Measurements from ENCODE around the gene EHMT2. TPM values are rescaled to one million over a fixed set of nuclear protein-coding genes. Genes with fewer than 3 reads are reported as not detected.
A peak's percentile ranks its signal among the peaks of the same experiment; 100 is the strongest.
"Not testable (repeated sequence)": the region's sequence is repeated elsewhere in the genome, so short reads cannot be mapped to it uniquely, and the experiment has no call there.

The EHMT2 gene
- total RNA-seq, 1 donor from 2014 or later = 73.5 TPM

GRCh38 chr6:31862344-31863235 lies 34.9 kb downstream of the EHMT2 start, which contains the start of gene NEU1:
NEU1 (minus strand) TSS chr6:31862821; CDS start chr6:31862776, 45 bp downstream.
- intact Hi-C loops (cut with micrococcal nuclease) = loop anchor here (1.0 to 10.0 kb wide), 8 partner anchors 28 to 1408 kb away; partner anchors contain the start of genes ABHD16A, ATP6V1G2, DDX39B and EHMT2
- no peaks in the 10 kb centered on the region for H3K9me3 Mint-ChIP-seq
- H3K27ac Mint-ChIP-seq = peak within 1 kb of the TSS; percentile 91
- H3K27me3 Mint-ChIP-seq = peaks cover 3% of the 10 kb centered on the region
- peak; percentile 100 for DNase-seq
- peaks cover 21% of the 10 kb centered on the region for H3K4me1 Mint-ChIP-seq
- H3K36me3 Mint-ChIP-seq (ENCODE audit: low read depth) = peaks cover 14% of the 10 kb centered on the region
- peak within 1 kb of the TSS; percentile 93 for H3K4me3 Mint-ChIP-seq

GRCh38 chr6:31861919-31862343 lies 35.6 kb downstream of the EHMT2 start:
- Mint-ChIP-seq H3K4me3 (peak overlapping the region; percentile 93), H3K36me3 (ENCODE audit: low read depth) (peaks cover 14% of the 10 kb centered on the region), H3K4me1 (peaks cover 21% of the 10 kb centered on the region), H3K9me3 (no peaks in the 10 kb centered on the region), H3K27me3 (peaks cover 3% of the 10 kb centered on the region), H3K27ac (peak overlapping the region; percentile 91)
- intact Hi-C loops (cut with micrococcal nuclease) = loop anchor here (1.0 to 10.0 kb wide), 4 partner anchors 28 to 1409 kb away; partner anchors contain the start of genes ATP6V1G2, DDX39B, NFKBIL1 and VPS52
- DNase-seq = peak; percentile 66

- Mint-ChIP-seq H3K4me3 (peak overlapping the region; percentile 93), H3K4me1 (peaks cover 21% of the 10 kb centered on the region), H3K36me3 (ENCODE audit: low read depth) (peaks cover 14% of the 10 kb centered on the region), H3K9me3 (no peaks in the 10 kb centered on the region), H3K27me3 (peaks cover 3% of the 10 kb centered on the region), H3K27ac (no peak overlapping the region)
- intact Hi-C loops (cut with micrococcal nuclease) = loop anchor here (10.0 kb wide), 1 partner anchor 316 kb away; the partner anchor contains the start of genes ATP6V1G2, DDX39B and NFKBIL1
- no peak for DNase-seq
Observed at GRCh38 chr6:31861150-31861549, 36.3 kb downstream of the EHMT2 start.

GRCh38 chr6:31860349-31860748 lies 37.1 kb downstream of the EHMT2 start:
- peaks cover 3% of the 10 kb centered on the region for H3K27me3 Mint-ChIP-seq
- H3K9me3 Mint-ChIP-seq = no peaks in the 10 kb centered on the region
- no peak for DNase-seq
- H3K27ac Mint-ChIP-seq = no peak overlapping the region
- intact Hi-C loops (cut with micrococcal nuclease) = loop anchor here (10.0 kb wide), 1 partner anchor 316 kb away; the partner anchor contains the start of genes ATP6V1G2, DDX39B and NFKBIL1
- peaks cover 21% of the 10 kb centered on the region for H3K4me1 Mint-ChIP-seq
- no peak overlapping the region for H3K4me3 Mint-ChIP-seq
- H3K36me3 Mint-ChIP-seq (ENCODE audit: low read depth) = peaks cover 14% of the 10 kb centered on the region

- no peak overlapping the region for H3K4me3 Mint-ChIP-seq
- peaks cover 3% of the 10 kb centered on the region for H3K27me3 Mint-ChIP-seq
- H3K36me3 Mint-ChIP-seq (ENCODE audit: low read depth) = peaks cover 14% of the 10 kb centered on the region
- intact Hi-C loops (cut with micrococcal nuclease) = loop anchor here (10.0 kb wide), 1 partner anchor 315 kb away; the partner anchor contains the start of genes ATP6V1G2, DDX39B and NFKBIL1
- no peak overlapping the region for H3K27ac Mint-ChIP-seq
- peaks cover 19% of the 10 kb centered on the region for H3K4me1 Mint-ChIP-seq
- DNase-seq = no peak
- H3K9me3 Mint-ChIP-seq = no peaks in the 10 kb centered on the region
Observed at GRCh38 chr6:31859923-31860322, 37.6 kb downstream of the EHMT2 start.

GRCh38 chr6:31858707-31859106 lies 38.8 kb downstream of the EHMT2 start:
- peaks cover 18% of the 10 kb centered on the region for H3K4me1 Mint-ChIP-seq

GRCh38 chr6:31857774-31858173 lies 39.7 kb downstream of the EHMT2 start:
- peaks cover 15% of the 10 kb centered on the region for H3K4me1 Mint-ChIP-seq
- H3K4me3 Mint-ChIP-seq; H3K9me3 Mint-ChIP-seq; H3K27me3 Mint-ChIP-seq; DNase-seq; intact Hi-C loops (cut with micrococcal nuclease); H3K27ac Mint-ChIP-seq: not testable (repeated sequence)
- peaks cover 12% of the 10 kb centered on the region for H3K36me3 Mint-ChIP-seq (ENCODE audit: low read depth)

More at GRCh38 chr6:31858707-31859106, 38.8 kb downstream of the EHMT2 start:
- Mint-ChIP-seq H3K9me3 (no peaks in the 10 kb centered on the region), H3K4me3 (no peak overlapping the region), H3K27me3 (peaks cover 3% of the 10 kb centered on the region), H3K27ac (no peak overlapping the region), H3K36me3 (ENCODE audit: low read depth) (peaks cover 14% of the 10 kb centered on the region)
- DNase-seq = no peak
- intact Hi-C loops (cut with micrococcal nuclease) = no loop called here

GRCh38 chr6:31851980-31852718 lies 45.3 kb downstream of the EHMT2 start:
- H3K4me3 Mint-ChIP-seq; H3K27me3 Mint-ChIP-seq; DNase-seq; intact Hi-C loops (cut with micrococcal nuclease); H3K4me1 Mint-ChIP-seq; H3K27ac Mint-ChIP-seq; H3K36me3 Mint-ChIP-seq (ENCODE audit: low read depth); H3K9me3 Mint-ChIP-seq: not testable (repeated sequence)

GRCh38 chr6:31851485-31851832 lies 46.0 kb downstream of the EHMT2 start:
- H3K27me3 Mint-ChIP-seq = no peaks in the 10 kb centered on the region

GRCh38 chr6:31850765-31851484 lies 46.6 kb downstream of the EHMT2 start:
- Mint-ChIP-seq H3K36me3 (ENCODE audit: low read depth) (peaks cover 2% of the 10 kb centered on the region), H3K4me3 (no peak overlapping the region)
- intact Hi-C loops (cut with micrococcal nuclease) = no loop called here

More at GRCh38 chr6:31851485-31851832, 46.0 kb downstream of the EHMT2 start:
- Mint-ChIP-seq H3K4me3 (no peak overlapping the region), H3K36me3 (ENCODE audit: low read depth) (peaks cover 2% of the 10 kb centered on the region), H3K27ac (no peak overlapping the region), H3K4me1 (no peaks in the 10 kb centered on the region), H3K9me3 (no peaks in the 10 kb centered on the region)
- no peak for DNase-seq
- intact Hi-C loops (cut with micrococcal nuclease) = no loop called here

GRCh38 chr6:31847276-31847978 lies 50.1 kb downstream of the EHMT2 start:
- Mint-ChIP-seq H3K9me3 (no peaks in the 10 kb centered on the region), H3K4me3 (no peak overlapping the region), H3K36me3 (ENCODE audit: low read depth) (peaks cover 3% of the 10 kb centered on the region), H3K27ac (no peak overlapping the region), H3K4me1 (no peaks in the 10 kb centered on the region), H3K27me3 (no peaks in the 10 kb centered on the region)
- intact Hi-C loops (cut with micrococcal nuclease) = no loop called here
- no peak for DNase-seq

More at GRCh38 chr6:31850765-31851484, 46.6 kb downstream of the EHMT2 start:
- H3K27ac Mint-ChIP-seq = no peak overlapping the region
- H3K27me3 Mint-ChIP-seq = no peaks in the 10 kb centered on the region
- no peaks in the 10 kb centered on the region for H3K9me3 Mint-ChIP-seq
- no peak for DNase-seq
- H3K4me1 Mint-ChIP-seq = no peaks in the 10 kb centered on the region

GRCh38 chr6:31844507-31844906 lies 53.0 kb downstream of the EHMT2 start:
- peak overlapping the region; percentile 56 for H3K27ac Mint-ChIP-seq
- no peaks in the 10 kb centered on the region for H3K27me3 Mint-ChIP-seq
- H3K9me3 Mint-ChIP-seq = no peaks in the 10 kb centered on the region
- no peak for DNase-seq
- no peak overlapping the region for H3K4me3 Mint-ChIP-seq
- H3K4me1 Mint-ChIP-seq = peaks cover 2% of the 10 kb centered on the region
- peaks cover 20% of the 10 kb centered on the region for H3K36me3 Mint-ChIP-seq (ENCODE audit: low read depth)
- intact Hi-C loops (cut with micrococcal nuclease) = no loop called here

GRCh38 chr6:31842053-31842452 lies 55.4 kb downstream of the EHMT2 start:
- Mint-ChIP-seq H3K4me3 (no peak overlapping the region), H3K27me3 (no peaks in the 10 kb centered on the region), H3K4me1 (peaks cover 11% of the 10 kb centered on the region), H3K27ac (no peak overlapping the region), H3K9me3 (no peaks in the 10 kb centered on the region), H3K36me3 (ENCODE audit: low read depth) (peaks cover 40% of the 10 kb centered on the region)
- intact Hi-C loops (cut with micrococcal nuclease) = no loop called here
- DNase-seq = no peak

All from activated CD4-positive, alpha-beta T cell treated with anti-CD3 and anti-CD28 coated beads, Interleukin-2, amount 10 ng/mL, durations not matched to agents 24 days and 14 days (primary cell).